ENCODE measurements around the gene DOCK1. TPM values are rescaled to one million over a fixed set of nuclear protein-coding genes. Genes with fewer than 3 reads are reported as not detected.

The DOCK1 gene
- total RNA-seq, 2 donors from 2014 or later, result 34.3 to 44.1 TPM

GRCh38 chr10:127179612-127180250 lies 274.5 kb downstream of the DOCK1 start:
- intact Hi-C loops (cut with DNase I), result no loop called here

GRCh38 chr10:127182161-127182560 lies 276.9 kb downstream of the DOCK1 start:
- DNase-seq, result no peak
- Histone ChIP-seq H3K4me3 (no peak overlapping the region), H3K4me1 (no peaks in the 10 kb centered on the region), H3K27me3 (no peaks in the 10 kb centered on the region), H3K27ac (no peak overlapping the region), H3K9me3 (no peaks in the 10 kb centered on the region), H3K36me3 (replicated peaks in 1 of 2; ENCODE audit: insufficient read depth in 1 of 2, low read depth in 2 of 2) (no peaks in the 10 kb centered on the region)
- TF ChIP-seq CTCF (IDR thresholded peaks at IDR 0.05) (no peak), POLR2A (IDR thresholded peaks at IDR 0.05) (no peak)
- ATAC-seq, result no peak
- intact Hi-C loops (cut with DNase I), result no loop called here
- 95 to 97% methylated on average over 4 of the region's 4 CpGs for WGBS, 2 donors

More at GRCh38 chr10:127179612-127180250, 274.5 kb downstream of the DOCK1 start:
- H3K27me3 ChIP-seq, result no peaks in the 10 kb centered on the region
- no peaks in the 10 kb centered on the region for H3K4me1 ChIP-seq
- DNase-seq, result no peak
- ATAC-seq, result no peak
- no peak overlapping the region for H3K27ac ChIP-seq
- WGBS, 2 donors, result 89 to 99% methylated on average over 6 of the region's 6 CpGs
- H3K36me3 ChIP-seq (replicated peaks in 1 of 2; ENCODE audit: insufficient read depth in 1 of 2, low read depth in 2 of 2), result no peaks in the 10 kb centered on the region
- H3K4me3 ChIP-seq, result no peak overlapping the region
- TF ChIP-seq POLR2A (IDR thresholded peaks at IDR 0.05) (no peak), CTCF (IDR thresholded peaks at IDR 0.05) (no peak)
- H3K9me3 ChIP-seq, result no peaks in the 10 kb centered on the region

GRCh38 chr10:127184582-127184981 lies 279.4 kb downstream of the DOCK1 start:
- no peaks in the 10 kb centered on the region for H3K36me3 ChIP-seq (replicated peaks in 1 of 2; ENCODE audit: insufficient read depth in 1 of 2, low read depth in 2 of 2)
- H3K9me3 ChIP-seq, result no peaks in the 10 kb centered on the region
- ATAC-seq (no peak), DNase-seq (no peak)
- no peak overlapping the region for H3K4me3 ChIP-seq
- WGBS, 2 donors, result 92 to 97% methylated on average over 2 of the region's 2 CpGs
- intact Hi-C loops (cut with DNase I), result no loop called here
- TF ChIP-seq CTCF (IDR thresholded peaks at IDR 0.05), result no peak
- no peak for TF ChIP-seq POLR2A (IDR thresholded peaks at IDR 0.05)
- no peaks in the 10 kb centered on the region for H3K4me1 ChIP-seq
- H3K27ac ChIP-seq, result no peak overlapping the region
- H3K27me3 ChIP-seq, result no peaks in the 10 kb centered on the region

GRCh38 chr10:127186813-127187212 lies 281.6 kb downstream of the DOCK1 start:
- intact Hi-C loops (cut with DNase I), result no loop called here
- no peak overlapping the region for H3K4me3 ChIP-seq
- no peaks in the 10 kb centered on the region for H3K27me3 ChIP-seq
- H3K4me1 ChIP-seq, result no peaks in the 10 kb centered on the region
- no peak for DNase-seq
- TF ChIP-seq POLR2A (IDR thresholded peaks at IDR 0.05) (no peak), CTCF (IDR thresholded peaks at IDR 0.05) (no peak)
- ATAC-seq, result no peak
- no peaks in the 10 kb centered on the region for H3K36me3 ChIP-seq (replicated peaks in 1 of 2; ENCODE audit: insufficient read depth in 1 of 2, low read depth in 2 of 2)
- WGBS, 2 donors, result 79 to 86% methylated on average over 7 of the region's 7 CpGs
- H3K27ac ChIP-seq, result no peak overlapping the region
- H3K9me3 ChIP-seq, result no peaks in the 10 kb centered on the region

GRCh38 chr10:127189226-127189625 lies 284.0 kb downstream of the DOCK1 start:
- TF ChIP-seq POLR2A (IDR thresholded peaks at IDR 0.05) (no peak), CTCF (IDR thresholded peaks at IDR 0.05) (no peak)
- ATAC-seq, result no peak
- no peak overlapping the region for H3K4me3 ChIP-seq

More at GRCh38 chr10:127189226-127189625, 284.0 kb downstream of the DOCK1 start:
- intact Hi-C loops (cut with DNase I), result no loop called here
- Histone ChIP-seq H3K4me1 (no peaks in the 10 kb centered on the region), H3K27ac (no peak overlapping the region), H3K36me3 (replicated peaks in 1 of 2; ENCODE audit: insufficient read depth in 1 of 2, low read depth in 2 of 2) (no peaks in the 10 kb centered on the region), H3K9me3 (no peaks in the 10 kb centered on the region), H3K27me3 (no peaks in the 10 kb centered on the region)
- DNase-seq, result no peak
